GM12878 (cell line): ENCODE measurements around the gene ISG20L2. TPM values are rescaled to one million over a fixed set of nuclear protein-coding genes. Genes with fewer than 3 reads are reported as not detected.

Experiments used
- ATAC-seq: fragments of 200-7000 bp; cut with Tn5 transposase; 3 replicates; pipeline ENCODE4 v1.9.1; 2020; ENCODE audit warnings: mild to moderate bottlenecking, moderate library complexity
- BruUV-seq: library from RNA; stranded (reverse); fragments of 400-500 nt; replicated peaks from 2 replicates; lab custom pipeline; 2021; lab: Mats Ljungman, UMichigan
- CTCF ChIA-PET: fragments of 300-600 bp; sonication (Branson Sonifier 250); formaldehyde crosslinking; extraction: SDS; loops from one replicate; lab custom pipeline; 2021; ENCODE audit warnings: inconsistent platforms; lab: Yijun Ruan, JAX
- POLR2A ChIA-PET: fragments of 350-600 bp; formaldehyde crosslinking; extraction: SDS; loops from one replicate; lab custom pipeline; 2021; ENCODE audit warnings: inconsistent platforms; lab: Charles Lee
- RAD21 ChIA-PET: fragments of 300-600 bp; sonication (Branson Sonifier 250); formaldehyde crosslinking; loops from one replicate; lab custom pipeline; 2023; ENCODE audit warnings: antibody characterized with exemption; ENCODE audit not compliant: unreplicated experiment; lab: Charles Lee
- SMC1A ChIA-PET: fragments of 300-600 bp; sonication (Branson Sonifier 250); formaldehyde crosslinking; loops from one replicate; lab custom pipeline; 2023; ENCODE audit not compliant: unreplicated experiment, uncharacterized antibody; lab: Charles Lee
- DNase-seq: peaks from one replicate; pipeline ENCODE4 v3.0.0-alpha.2; 2011; ENCODE audit warnings: low read depth, low spot score
- FAIRE-seq: peaks from 3 replicates; lab custom pipeline; 2011; peaks lifted over from hg19 to GRCh38; lab: Jason Lieb, UNC
- H2AFZ ChIP-seq: 2 replicates; pipeline ENCODE4 v1.6.0; 2011; ENCODE audit warnings: low read depth, low read length, control low read depth; ENCODE audit not compliant: control insufficient read depth
- H3K27ac ChIP-seq: 2 replicates; pipeline ENCODE4 v1.5.1; 2011; ENCODE audit warnings: control low read depth; ENCODE audit not compliant: control insufficient read depth, insufficient read depth
- H3K27me3 ChIP-seq, 2 experiments: replicated peaks in 1 of 2; 2 replicates each; pipeline versions ENCODE4 v1.6.0 to v1.6.1; 2011; ENCODE audit warnings: low read length in 1 of 2; ENCODE audit not compliant: control insufficient read depth in 2 of 2, insufficient read depth in 2 of 2
- H3K36me3 ChIP-seq, 2 experiments: 2 replicates each; pipeline ENCODE4 v1.5.1; 2011; ENCODE audit warnings: low read length in 1 of 2; ENCODE audit not compliant: control insufficient read depth in 2 of 2, insufficient read depth in 2 of 2
- H3K4me1 ChIP-seq: 2 replicates; pipeline ENCODE4 v1.6.1; 2011; ENCODE audit warnings: mild to moderate bottlenecking, low read length, moderate library complexity, mixed read lengths; ENCODE audit not compliant: control insufficient read depth, insufficient read depth
- H3K4me2 ChIP-seq: 2 replicates; pipeline ENCODE4 v1.6.0; 2011; ENCODE audit warnings: control low read depth; ENCODE audit not compliant: control insufficient read depth, insufficient read depth
- H3K4me3 ChIP-seq: fragments of 200-600 bp; sonication (generic); 2 replicates; pipeline ENCODE4 v1.5.1; 2016
- H3K79me2 ChIP-seq: 2 replicates; pipeline ENCODE4 v1.6.0; 2011; ENCODE audit warnings: low read length; ENCODE audit not compliant: control insufficient read depth, insufficient read depth
- H3K9ac ChIP-seq: 2 replicates; pipeline ENCODE4 v1.8.0; 2011; ENCODE audit warnings: low read length, control low read depth, mixed read lengths; ENCODE audit not compliant: control insufficient read depth, insufficient read depth
- H3K9me3 ChIP-seq: replicated peaks from 3 replicates; pipeline ENCODE4 v1.5.1; 2011; ENCODE audit warnings: mild to moderate bottlenecking, low read length; ENCODE audit not compliant: control insufficient read depth, insufficient read depth
- H4K20me1 ChIP-seq: 2 replicates; pipeline ENCODE4 v1.6.0; 2011; ENCODE audit not compliant: control insufficient read depth, insufficient read depth
- BHLHE40 ChIP-seq, 2 experiments: fragments of 450-650 bp in 1 of 2; IDR thresholded peaks; 2 replicates each; pipeline ENCODE4 v1.6.1; 2011 to 2017; ENCODE audit warnings: low read depth in 2 of 2, borderline replicate concordance in 1 of 2, improper control_type of control experiment in 1 of 2, low read length in 1 of 2, mild to moderate bottlenecking in 1 of 2
- ZNF687 ChIP-seq: fragments of 450-650 bp; IDR thresholded peaks from 2 replicates; pipeline ENCODE4 v1.6.1; 2017; ENCODE audit warnings: mild to moderate bottlenecking, moderate library complexity
- WGBS: methylation state at CpG from one replicate; pipeline ENCODE4 v1.1.6; 2016; ENCODE audit warnings: low lambda C conversion rate; ENCODE audit not compliant: insufficient replicate concordance, insufficient coverage; ENCODE audit errors: missing lambda C conversion rate; 5-methylcytosine and 5-hydroxymethylcytosine counted together
- in situ Hi-C: fragments of 300-500 bp; cut with MboI; formaldehyde crosslinking; loops from 9 replicates; pipeline ENCODE4 v1.14.3; 2018; ENCODE audit warnings: mixed read lengths
- intact Hi-C: fragments of 100-400 bp; cut with micrococcal nuclease; formaldehyde crosslinking; loops from one replicate; pipeline ENCODE4 v1.14.2; 2022; ENCODE audit not compliant: unreplicated experiment
- polyA plus RNA-seq, 11 experiments: library from polyadenylated mRNA; depleted of rRNA in 4 of 11; unstranded in 6 of 11; stranded (reverse) in 5 of 11; fragments of >200 nt; fragmentation: Nextera tagmentation in 4 of 11; fragmentation: Illumina TruSeq in 1 of 11; extraction: Ambion mirVana in 4 of 11; extraction: Trizol in 1 of 11; gene quantifications; 1 replicate in 1 of 11; 2 replicates in 10 of 11; pipeline versions ENCODE4 v1.2.1 to v1.2.3, GENCODE V29; 2011 to 2016; ENCODE audit warnings: inconsistent platforms in 2 of 11, missing spikeins in 2 of 11, low read depth in 1 of 11
- total RNA-seq, 4 experiments: library from RNA; depleted of rRNA in 3 of 4; stranded (reverse); fragments of >200 nt in 3 of 4; fragmentation: Illumina TruSeq in 1 of 4; extraction: Trizol in 1 of 4; gene quantifications; 2 replicates each; pipeline versions ENCODE4 v1.2.1 to v1.2.3, GENCODE V29; 2013 to 2021

The ISG20L2 gene
- total and polyA plus RNA-seq, 10 of the 15 experiments (the other 5 are each of a cell fraction or from before 2014, with no cell fraction given): 16.4 to 111 (median 48.0) TPM

- ATAC-seq (peak; percentile 7), DNase-seq (no peak), FAIRE-seq (no peak)
- H4K20me1 ChIP-seq: no peaks in the 10 kb centered on the region
- intact Hi-C loops (loop anchor here (1.0 to 10.0 kb wide), 2 partner anchors 8 to 245 kb away; partner anchors contain the start of genes MEF2D and MRPL24), in situ Hi-C loops (no loop called here)
- no peak for TF ChIP-seq BHLHE40 (IDR thresholded peaks at IDR 0.05; ENCODE audit: borderline replicate concordance in 1 of 2, low read depth in 2 of 2, low read length in 1 of 2)
- peak; percentile 44; the same call in 1 of the 2 replicates for TF ChIP-seq ZNF687
- H3K36me3 ChIP-seq: peaks cover 9 to 11% of the 10 kb centered on the region in 2 experiments; a peak in 3 of 4 replicates
- 3% methylated on average over 8 of the region's 8 CpGs for WGBS
- ChIA-PET CTCF (interaction anchor here (0.6 to 4.5 kb wide), 3 partner anchors 18 to 598 kb away, joined by 3 to 56 read pairs (median 22); partner anchors contain the start of genes METTL25B and PRCC), RAD21 (interaction anchor here (1.1 to 4.2 kb wide), 3 partner anchors 18 to 111 kb away, joined by 3 to 34 read pairs (median 31); partner anchors contain the start of genes ISG20L2, METTL25B, NTRK1 and PRCC), SMC1A (interaction anchor here (0.6 to 4.5 kb wide), 2 partner anchors 18 to 23 kb away, joined by 3 to 43 read pairs; partner anchors contain the start of genes ISG20L2, METTL25B and PRCC), POLR2A (interaction anchor here (3.4 to 4.4 kb wide), 3 partner anchors 9 to 22 kb away, joined by 19 to 45 read pairs (median 28); partner anchors contain the start of genes ISG20L2, METTL25B, MRPL24 and PRCC)
- H2AFZ ChIP-seq: no peak overlapping the region
- H3K27me3 ChIP-seq: no peaks in the 10 kb centered on the region
- no TSS peak for BruUV-seq
- peak overlapping the region; percentile 99 for H3K4me3 ChIP-seq
- H3K9me3 ChIP-seq: no peaks in the 10 kb centered on the region
- H3K79me2 ChIP-seq: peaks cover 83% of the 10 kb centered on the region
- peak overlapping the region; percentile 99 for H3K27ac ChIP-seq
- H3K4me1 ChIP-seq: peaks cover 22% of the 10 kb centered on the region
- peak overlapping the region; percentile 98 for H3K9ac ChIP-seq
- H3K4me2 ChIP-seq: peak overlapping the region; percentile 99
Observed at GRCh38 chr1:156749419-156750118, 21.0 kb upstream of the ISG20L2 start.
